ENCODE results near the gene ANKS3.

GRCh38 chr16:4681471-4682083 lies 52.5 kb downstream of the ANKS3 start:
- TF ChIP-seq, protein P1, sequence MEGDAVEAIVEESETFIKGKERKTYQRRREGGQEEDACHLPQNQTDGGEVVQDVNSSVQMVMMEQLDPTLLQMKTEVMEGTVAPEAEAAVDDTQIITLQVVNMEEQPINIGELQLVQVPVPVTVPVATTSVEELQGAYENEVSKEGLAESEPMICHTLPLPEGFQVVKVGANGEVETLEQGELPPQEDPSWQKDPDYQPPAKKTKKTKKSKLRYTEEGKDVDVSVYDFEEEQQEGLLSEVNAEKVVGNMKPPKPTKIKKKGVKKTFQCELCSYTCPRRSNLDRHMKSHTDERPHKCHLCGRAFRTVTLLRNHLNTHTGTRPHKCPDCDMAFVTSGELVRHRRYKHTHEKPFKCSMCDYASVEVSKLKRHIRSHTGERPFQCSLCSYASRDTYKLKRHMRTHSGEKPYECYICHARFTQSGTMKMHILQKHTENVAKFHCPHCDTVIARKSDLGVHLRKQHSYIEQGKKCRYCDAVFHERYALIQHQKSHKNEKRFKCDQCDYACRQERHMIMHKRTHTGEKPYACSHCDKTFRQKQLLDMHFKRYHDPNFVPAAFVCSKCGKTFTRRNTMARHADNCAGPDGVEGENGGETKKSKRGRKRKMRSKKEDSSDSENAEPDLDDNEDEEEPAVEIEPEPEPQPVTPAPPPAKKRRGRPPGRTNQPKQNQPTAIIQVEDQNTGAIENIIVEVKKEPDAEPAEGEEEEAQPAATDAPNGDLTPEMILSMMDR (IDR thresholded peaks at IDR 0.05 in 4 of 5, conservative IDR thresholded peaks at IDR 0.05 in 1 of 5) = no peak
- no peak for TF ChIP-seq POLR2A (IDR thresholded peaks at IDR 0.05)

Measured in gastrocnemius medialis (tissue), 4 donors.